H1 (cell line): ENCODE results near the gene KIZ. TPM values are rescaled to one million over a fixed set of nuclear protein-coding genes. Genes with fewer than 3 reads are reported as not detected.

Experiments
- CTCF ChIA-PET: fragments of 300-600 bp; sonication (Branson Sonifier 250); formaldehyde crosslinking; loops from one replicate; lab custom pipeline; 2021; ENCODE audit not compliant: partially characterized antibody; lab: Charles Lee
- POLR2A ChIA-PET: fragments of 300-600 bp; sonication (Branson Sonifier 250); formaldehyde crosslinking; loops from one replicate; lab custom pipeline; 2021; ENCODE audit warnings: inconsistent platforms; ENCODE audit not compliant: partially characterized antibody; lab: Charles Lee
- DNase-seq, 2 experiments: peaks; one replicate each; pipeline versions ENCODE4 v3.0.0 to v3.0.0-alpha.2; 2010 to 2022; ENCODE audit warnings: low spot score in 2 of 2, low read depth in 1 of 2, mixed read lengths in 1 of 2
- FAIRE-seq: peaks from 2 replicates; lab custom pipeline; 2011; peaks lifted over from hg19 to GRCh38; lab: Jason Lieb, UNC
- H2AFZ ChIP-seq: 2 replicates; pipeline ENCODE4 v1.8.1; 2012; ENCODE audit warnings: low read length, inconsistent platforms
- H2AK5ac ChIP-seq: 2 replicates; pipeline ENCODE4 v1.6.1; 2013; ENCODE audit warnings: low read depth, low read length
- H2BK120ac ChIP-seq: replicated peaks from 2 replicates; pipeline ENCODE3; 2013; ENCODE audit warnings: low read depth, low read length, inconsistent platforms
- H2BK12ac ChIP-seq: 2 replicates; pipeline ENCODE4 v1.6.1; 2013; ENCODE audit warnings: low read depth, low read length
- H2BK15ac ChIP-seq: 2 replicates; pipeline ENCODE4 v1.6.1; 2013; ENCODE audit warnings: low read length
- H2BK20ac ChIP-seq: 2 replicates; pipeline ENCODE4 v1.6.1; 2013; ENCODE audit warnings: low read length
- H2BK5ac ChIP-seq: 2 replicates; pipeline ENCODE4 v1.6.1; 2013; ENCODE audit warnings: low read depth, low read length
- H3K14ac ChIP-seq: 2 replicates; pipeline ENCODE4 v1.6.1; 2013; ENCODE audit warnings: inconsistent platforms; ENCODE audit not compliant: insufficient read length
- H3K18ac ChIP-seq: 2 replicates; pipeline ENCODE4 v1.6.1; 2013; ENCODE audit warnings: low read length; ENCODE audit errors: extremely low read depth
- H3K23ac ChIP-seq: 2 replicates; pipeline ENCODE4 v1.6.1; 2013; ENCODE audit warnings: inconsistent platforms; ENCODE audit not compliant: insufficient read length
- H3K23me2 ChIP-seq: 2 replicates; pipeline ENCODE4 v1.6.1; 2013; ENCODE audit warnings: low read depth, low read length
- H3K27ac ChIP-seq: 2 replicates; pipeline ENCODE4 v1.6.1; 2011; ENCODE audit warnings: low read depth, low read length, inconsistent platforms
- H3K27me3 ChIP-seq, 4 experiments: replicated peaks in 1 of 4; 1 replicate in 1 of 4; 2 replicates in 3 of 4; pipeline versions ENCODE4 v1.6.1 to v1.8.1; 2011 to 2013; ENCODE audit warnings: low read length in 3 of 4, mild to moderate bottlenecking in 3 of 4, inconsistent platforms in 2 of 4, mixed read lengths in 2 of 4, moderate library complexity in 1 of 4; ENCODE audit not compliant: control insufficient read depth in 3 of 4, insufficient read depth in 3 of 4; ENCODE audit errors: extremely low read depth in 1 of 4
- H3K36me3 ChIP-seq, 4 experiments: 2 replicates each; pipeline versions ENCODE4 v1.6.1 to v1.8.1; 2011 to 2013; ENCODE audit warnings: mild to moderate bottlenecking in 4 of 4, low read length in 3 of 4, moderate library complexity in 2 of 4, control low read depth in 1 of 4, inconsistent platforms in 1 of 4; ENCODE audit not compliant: insufficient read depth in 4 of 4, control insufficient read depth in 2 of 4
- H3K4ac ChIP-seq: replicated peaks from 2 replicates; pipeline ENCODE3; 2013; ENCODE audit warnings: low read length, low read depth, mixed read lengths, inconsistent platforms; ENCODE audit not compliant: insufficient read length
- H3K4me1 ChIP-seq, 4 experiments: replicated peaks in 1 of 4; 1 replicate in 1 of 4; 2 replicates in 3 of 4; pipeline versions ENCODE4 v1.6.1 to v1.8.1; 2011 to 2013; ENCODE audit warnings: low read length in 3 of 4, inconsistent platforms in 2 of 4, mixed read lengths in 1 of 4; ENCODE audit not compliant: insufficient read depth in 4 of 4, control insufficient read depth in 3 of 4
- H3K4me2 ChIP-seq, 2 experiments: 2 replicates each; pipeline versions ENCODE4 v1.6.1 to v1.8.1; 2011 to 2013; ENCODE audit warnings: low read depth in 2 of 2, low read length in 2 of 2, control low read depth in 1 of 2, inconsistent platforms in 1 of 2, mild to moderate bottlenecking in 1 of 2; ENCODE audit not compliant: insufficient read depth in 1 of 2
- H3K4me3 ChIP-seq, 4 experiments: fragments of 200-600, 300-600 bp in 1 of 4; sonication (generic), shearing (Covaris generic), sonication (Bioruptor Twin) in 1 of 4; 2 replicates each; pipeline versions ENCODE4 v1.5.1 to v1.8.1; 2011 to 2016; ENCODE audit warnings: low read length in 4 of 4, low read depth in 3 of 4, control low read depth in 2 of 4, inconsistent platforms in 2 of 4, mild to moderate bottlenecking in 2 of 4, mixed read lengths in 1 of 4, moderate library complexity in 1 of 4; ENCODE audit not compliant: insufficient read depth in 2 of 4; ENCODE audit errors: extremely low read depth in 1 of 4
- H3K56ac ChIP-seq: replicated peaks from 2 replicates; pipeline ENCODE3; 2013; ENCODE audit warnings: low read depth, mild to moderate bottlenecking, mixed read lengths, low read length, inconsistent platforms; ENCODE audit not compliant: insufficient read length
- H3K79me1 ChIP-seq: 2 replicates; pipeline ENCODE4 v1.6.1; 2013; ENCODE audit warnings: low read depth, low read length, control low read depth
- H3K79me2 ChIP-seq, 2 experiments: 2 replicates each; pipeline versions ENCODE4 v1.6.1 to v1.8.1; 2012 to 2013; ENCODE audit warnings: low read length in 2 of 2, mild to moderate bottlenecking in 2 of 2, inconsistent platforms in 1 of 2; ENCODE audit not compliant: insufficient read depth in 2 of 2, control insufficient read depth in 1 of 2
- H3K9ac ChIP-seq, 4 experiments: replicated peaks in 1 of 4; 1 replicate in 1 of 4; 2 replicates in 3 of 4; pipeline versions ENCODE4 v1.6.1 to v1.8.1; 2011 to 2013; ENCODE audit warnings: low read depth in 3 of 4, low read length in 3 of 4, control low read depth in 2 of 4, mild to moderate bottlenecking in 2 of 4, moderate library complexity in 2 of 4, inconsistent platforms in 1 of 4; ENCODE audit errors: extremely low read depth in 1 of 4
- H3K9me3 ChIP-seq, 2 experiments: 2 replicates each; pipeline versions ENCODE4 v1.6.1 to v1.8.1; 2012 to 2013; ENCODE audit warnings: mild to moderate bottlenecking in 2 of 2, moderate library complexity in 2 of 2, control low read depth in 1 of 2, inconsistent platforms in 1 of 2, low read depth in 1 of 2, low read length in 1 of 2, mixed read lengths in 1 of 2; ENCODE audit not compliant: insufficient read depth in 2 of 2
- H4K20me1 ChIP-seq, 2 experiments: replicated peaks in 1 of 2; 2 replicates each; pipeline versions ENCODE3 to v1.8.1; 2011 to 2013; ENCODE audit warnings: inconsistent platforms in 2 of 2, low read length in 2 of 2, mild to moderate bottlenecking in 1 of 2; ENCODE audit not compliant: insufficient read depth in 2 of 2, control insufficient read depth in 1 of 2
- H4K5ac ChIP-seq: 2 replicates; pipeline ENCODE4 v1.6.1; 2013; ENCODE audit warnings: low read length, low read depth, mixed read lengths, inconsistent platforms; ENCODE audit not compliant: insufficient read length
- H4K8ac ChIP-seq: 2 replicates; pipeline ENCODE4 v1.8.0; 2013; ENCODE audit warnings: mild to moderate bottlenecking, moderate library complexity, low read length, inconsistent platforms; ENCODE audit not compliant: insufficient read depth; ENCODE audit errors: extremely low read depth
- H4K91ac ChIP-seq: replicated peaks from 2 replicates; pipeline ENCODE3; 2013; ENCODE audit warnings: low read length, mixed read lengths, inconsistent platforms; ENCODE audit not compliant: insufficient read length
- CEBPB ChIP-seq: IDR thresholded peaks from 2 replicates; pipeline ENCODE4 v1.6.1; 2012; ENCODE audit warnings: low read depth, low read length
- JUND ChIP-seq: IDR thresholded peaks from 2 replicates; pipeline ENCODE4 v1.6.1; 2011; ENCODE audit warnings: mild to moderate bottlenecking, improper control_type of control experiment, low read length
- SP1 ChIP-seq: IDR thresholded peaks from 2 replicates; pipeline ENCODE4 v1.6.1; 2011; ENCODE audit warnings: low read depth, low read length
- WGBS, 2 experiments: shearing (Covaris generic) in 1 of 2; methylation state at CpG; one replicate each; pipeline versions ENCODE4 v1.1.6 to v1.1.7; 2013 to 2015; ENCODE audit warnings: low lambda C conversion rate in 2 of 2, mixed read lengths in 2 of 2, inconsistent platforms in 1 of 2, low coverage in 1 of 2, missing lambda C conversion rate in 1 of 2; ENCODE audit not compliant: insufficient replicate concordance in 2 of 2, insufficient coverage in 1 of 2, insufficient read length in 1 of 2; ENCODE audit errors: extremely low coverage in 1 of 2, missing lambda C conversion rate in 1 of 2; 5-methylcytosine and 5-hydroxymethylcytosine counted together
- polyA plus RNA-seq, 7 experiments: library from polyadenylated mRNA; depleted of rRNA in 3 of 7; stranded (reverse) in 5 of 7; unstranded in 2 of 7; fragments of >200 nt in 5 of 7; fragments of 200-250 nt in 2 of 7; gene quantifications; 1 replicate in 5 of 7; 2 replicates in 1 of 7; 4 replicates in 1 of 7; pipeline versions ENCODE4 v1.2.1 to v1.2.3, GENCODE V29; 2011 to 2013; ENCODE audit warnings: missing spikeins in 2 of 7, mixed read lengths in 2 of 7
- total RNA-seq: library from RNA; stranded (reverse); fragmentation: NEBNext Ultra II Directional; extraction: Animal tissue kit (Norgen Biotek cat#: 25700); gene quantifications from 2 replicates; pipeline ENCODE4 v1.2.1, GENCODE V29; 2021

KIZ gene
- total and polyA plus RNA-seq, 2 of the 8 experiments (the other 6 are each of a cell fraction or from before 2014, with no cell fraction given) = 13.0 to 51.7 TPM

GRCh38 chr20:21214431-21214830 lies 88.5 kb downstream of the KIZ start:
- TF ChIP-seq CEBPB (no peak; the same call in 1 of the 2 replicates), JUND (peak; percentile 62; the same call in 1 of the 2 replicates), SP1 (0 out of 2 replicates have a peak, but pooled peaks have one; percentile 24)
- POLR2A ChIA-PET = interaction anchor here (0.8 kb wide), 1 partner anchor 24 kb away, joined by 3 read pairs; no protein-coding TSS in a partner anchor
- no peak for DNase-seq

More at GRCh38 chr20:21214431-21214830, 88.5 kb downstream of the KIZ start:
- H4K91ac ChIP-seq = no peak overlapping the region
- no peak overlapping the region for H3K9ac ChIP-seq
- H2AK5ac ChIP-seq = no peak overlapping the region
- H3K79me1 ChIP-seq = no peaks in the 10 kb centered on the region
- H3K4me1 ChIP-seq = peaks cover 0 to 28% (median 7%) of the 10 kb centered on the region in 4 experiments; a peak in 5 of 7 replicates
- H3K4me2 ChIP-seq = peak overlapping the region; percentile 14 to 30; a peak in 2 of 4 replicates
- H3K23me2 ChIP-seq = no peaks in the 10 kb centered on the region
- no peaks in the 10 kb centered on the region for H3K27me3 ChIP-seq
- no peak overlapping the region for H2AFZ ChIP-seq
- no peaks in the 10 kb centered on the region for H4K20me1 ChIP-seq
- H3K36me3 ChIP-seq = no peaks in the 10 kb centered on the region; a peak in 2 of 8 replicates
- WGBS, 2 experiments = 13% methylated on average over 1 of the region's 1 CpG; no CpG with 5 or more reads in 1 of the 2 experiments
- peak overlapping the region in 1 of 4 experiments; percentile 33; a peak in 1 of 8 replicates for H3K4me3 ChIP-seq
- FAIRE-seq = peak; percentile 74
- no peak overlapping the region for H2BK5ac ChIP-seq
- CTCF ChIA-PET = interaction anchor here (0.6 to 1.4 kb wide), 3 partner anchors 20 to 28 kb away, joined by 3 to 4 read pairs (median 4); no protein-coding TSS in a partner anchor
- H3K27ac ChIP-seq = no peak overlapping the region
- no peaks in the 10 kb centered on the region for H3K79me2 ChIP-seq
- no peak overlapping the region for H2BK12ac ChIP-seq
- no peak overlapping the region for H2BK20ac ChIP-seq
- H4K8ac ChIP-seq = no peak overlapping the region
- no peak overlapping the region for H2BK120ac ChIP-seq
- no peak overlapping the region for H4K5ac ChIP-seq
- H3K14ac ChIP-seq = no peak overlapping the region
- no peak overlapping the region for H3K18ac ChIP-seq
- H3K56ac ChIP-seq = no peak overlapping the region
- no peak overlapping the region for H3K23ac ChIP-seq
- no peak overlapping the region for H2BK15ac ChIP-seq
- H3K9me3 ChIP-seq = no peaks in the 10 kb centered on the region
- no peak overlapping the region for H3K4ac ChIP-seq
